ENCODE data around the gene PLIN3.
"Not testable (repeated sequence)": the region's sequence is repeated elsewhere in the genome, so short reads cannot be mapped to it uniquely, and the experiment has no call there.

Gene PLIN3

DNA sequence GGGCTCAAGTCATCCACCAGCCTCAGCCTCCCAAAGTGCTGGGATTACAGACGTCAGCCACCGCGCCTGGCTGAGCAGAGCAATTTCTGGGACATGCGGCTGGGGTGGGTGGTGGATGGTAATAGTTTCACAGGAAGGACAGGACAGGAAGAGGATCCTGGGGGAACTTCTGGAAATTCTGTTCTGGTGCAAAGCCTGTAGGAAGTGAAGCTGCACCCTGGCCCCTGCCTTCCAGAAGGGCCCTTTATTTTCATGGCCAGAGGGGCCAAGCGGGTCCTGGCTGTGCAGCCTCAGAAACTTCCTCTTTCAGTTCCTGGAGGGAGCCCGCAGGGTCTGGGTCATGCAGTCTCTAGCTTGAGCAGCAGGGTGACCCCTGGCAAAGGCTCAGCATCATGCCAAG is 60.3 kb downstream of the PLIN3 start:
- no peak for DNase-seq

DNA sequence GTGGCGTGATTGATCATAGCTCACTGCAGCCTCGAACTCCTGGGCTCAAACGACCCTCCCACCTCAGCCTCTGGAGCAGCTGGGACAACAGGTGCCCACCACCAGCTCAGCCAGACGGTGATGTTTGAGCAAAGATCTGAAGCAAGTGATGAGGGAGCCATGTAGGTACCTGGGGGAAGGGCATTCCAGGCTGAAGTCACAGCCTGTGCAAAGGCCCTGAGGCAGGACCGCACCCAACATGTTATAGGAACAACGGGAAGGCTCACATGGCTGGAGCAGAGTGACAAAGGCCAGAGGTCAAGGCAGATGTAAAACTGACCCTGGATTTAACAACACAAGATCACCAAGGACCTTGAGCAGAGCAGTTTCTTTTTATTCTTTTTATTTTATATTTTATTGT is 61.1 kb downstream of the PLIN3 start:
- DNase-seq = no peak

DNA sequence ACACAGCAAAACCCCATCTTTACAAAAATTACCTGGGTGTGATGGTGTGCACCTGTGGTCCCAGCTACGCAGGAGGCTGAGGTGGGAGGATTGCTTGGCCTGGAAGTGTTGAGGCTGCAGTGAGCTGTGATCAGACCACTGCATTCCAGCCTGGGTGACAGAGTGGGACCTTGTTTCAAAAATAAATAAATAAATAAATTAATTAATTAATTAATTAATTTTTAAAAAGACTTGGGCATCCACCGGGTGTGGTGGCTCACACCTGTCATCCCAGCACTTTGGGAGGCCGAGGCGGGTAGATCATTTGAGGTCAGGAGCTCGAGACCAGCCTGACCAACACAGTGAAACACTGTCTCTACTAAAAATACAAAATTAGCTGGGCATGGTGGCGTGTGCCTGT is 62.3 kb downstream of the PLIN3 start:
- DNase-seq = not testable (repeated sequence)

DNA sequence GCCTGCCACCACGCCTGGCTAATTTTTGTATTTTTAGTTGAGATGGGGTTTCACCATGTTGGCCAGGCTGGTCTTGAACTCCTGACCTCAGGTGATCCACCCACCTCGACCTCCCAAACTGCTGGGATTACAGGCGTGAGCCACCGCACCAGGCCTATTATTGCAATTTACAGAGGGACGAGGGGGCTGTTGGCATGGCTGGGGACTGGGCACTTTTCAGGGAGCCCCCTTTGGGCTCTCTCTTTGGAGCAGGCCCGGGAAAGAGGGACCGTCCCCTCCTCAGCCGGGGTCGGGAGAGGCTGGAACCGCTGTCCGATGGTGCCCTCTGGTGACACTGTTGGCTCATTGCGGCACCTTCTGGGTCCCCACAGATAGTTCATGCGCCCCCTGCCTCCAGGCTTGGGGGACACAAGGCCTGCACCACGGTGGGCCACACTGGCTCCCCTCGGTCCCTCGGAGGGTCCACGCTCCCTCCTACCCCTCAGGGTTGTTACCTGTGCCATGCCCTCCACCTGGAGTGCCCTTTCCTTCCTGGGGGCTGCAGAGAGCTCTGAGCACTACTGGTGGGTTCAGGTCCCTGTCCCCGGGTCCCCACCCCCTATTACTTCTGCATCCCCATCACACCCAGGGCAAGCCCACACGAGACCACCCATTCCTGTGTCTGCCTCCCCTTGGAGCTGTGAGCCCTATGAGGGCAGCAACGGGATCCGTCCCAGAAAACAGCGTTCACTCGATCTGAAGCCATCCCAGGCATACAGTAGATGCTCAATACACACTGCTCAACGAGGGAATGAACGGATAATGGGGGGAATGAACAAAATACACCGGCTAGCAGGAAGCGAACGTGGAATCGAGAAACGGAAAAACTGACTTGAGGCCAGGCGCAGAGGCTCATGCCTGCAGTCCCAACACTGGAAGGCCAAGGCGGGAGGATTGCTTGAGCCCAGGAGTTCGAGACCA is 63.5 kb downstream of the PLIN3 start:
- peak; percentile 73 for DNase-seq

DNA sequence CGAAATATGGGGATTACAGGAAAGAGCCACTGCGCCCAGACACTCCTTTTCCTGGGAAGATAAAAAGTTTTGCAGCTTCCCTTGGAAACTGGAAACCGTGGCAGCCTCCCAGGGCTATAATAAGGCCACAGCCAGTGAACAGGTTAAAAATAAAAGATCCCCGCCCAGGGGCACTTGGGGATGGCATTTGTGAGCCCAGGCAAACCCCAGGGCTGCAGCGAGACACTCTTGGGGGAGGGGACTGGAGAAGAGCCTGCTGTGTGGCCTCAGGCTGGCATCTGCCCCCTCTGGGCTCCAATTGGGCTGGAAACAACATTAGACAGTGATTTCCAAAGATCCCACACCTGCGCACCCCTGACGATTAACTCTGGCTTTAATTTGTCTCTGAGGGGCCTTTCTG is 64.8 kb downstream of the PLIN3 start:
- DNase-seq = no peak

DNA sequence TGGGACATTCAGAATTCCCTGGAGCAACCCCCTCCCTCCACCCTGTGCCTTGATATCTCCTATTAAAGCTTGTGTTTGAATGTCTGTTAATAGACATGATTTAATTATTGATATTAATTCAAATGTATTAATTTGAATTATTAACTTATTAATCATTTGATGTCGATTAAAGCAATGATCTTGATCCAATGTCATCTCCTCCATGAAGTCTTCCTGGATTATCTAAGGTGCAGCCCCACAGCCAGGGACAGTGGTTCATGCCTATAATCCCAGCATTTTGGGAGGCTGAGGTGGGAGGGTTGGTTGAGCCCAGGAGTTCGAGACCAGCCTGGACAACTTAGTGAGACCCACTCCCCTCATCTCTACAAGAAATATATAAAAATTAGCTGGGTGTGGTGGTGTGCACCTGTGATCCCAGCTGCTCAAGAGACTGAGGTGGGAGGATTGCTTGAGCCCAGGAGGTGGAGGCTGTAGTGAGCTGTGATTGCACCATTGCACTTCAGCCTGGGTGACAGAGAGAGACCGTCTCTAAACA is 66.3 kb downstream of the PLIN3 start:
- no peak for DNase-seq

DNA sequence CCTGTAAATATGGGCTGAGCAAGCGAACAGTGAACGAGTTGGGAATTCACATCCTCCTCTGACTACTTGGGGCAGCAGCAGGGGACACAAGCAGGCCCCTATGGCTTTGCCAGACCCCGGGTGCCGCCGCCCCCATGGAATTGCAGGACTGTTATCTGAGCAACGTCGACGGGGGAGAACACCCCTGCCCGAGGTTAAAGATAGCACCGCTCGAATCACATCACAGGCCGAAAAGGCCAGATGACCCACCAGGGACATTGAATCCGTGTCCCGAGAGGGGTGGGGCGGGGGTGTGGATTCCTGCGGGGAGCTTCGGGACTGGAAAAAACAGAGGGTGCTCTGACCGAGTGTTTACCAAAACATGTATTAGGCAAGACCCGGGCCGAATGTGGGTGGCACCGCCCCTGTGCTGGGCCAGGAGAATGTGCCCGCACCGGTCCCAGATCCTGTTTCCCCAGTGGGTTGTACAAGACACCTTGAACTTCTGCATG is 66.8 kb downstream of the PLIN3 start:
- no peak for DNase-seq

DNA sequence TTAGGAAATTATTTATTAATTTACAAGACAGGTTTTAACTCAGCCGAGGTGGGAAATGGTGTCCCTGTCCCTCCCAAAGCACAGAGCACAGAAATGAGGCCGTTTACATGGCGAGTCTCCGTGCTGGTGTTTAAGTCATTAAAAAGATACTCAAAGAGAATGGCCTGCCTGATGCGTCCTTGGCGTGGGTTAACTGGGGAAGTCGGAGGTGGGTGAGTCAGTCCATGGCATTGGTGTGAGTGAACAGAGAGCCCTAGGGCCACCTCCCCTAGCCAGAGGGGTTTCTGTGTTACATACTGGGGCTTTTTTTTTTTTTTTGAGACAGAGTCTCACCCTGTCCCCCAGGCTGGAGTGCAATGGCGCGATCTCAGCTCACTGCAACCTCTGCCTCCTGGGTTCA is 72.1 kb downstream of the PLIN3 start:
- no peak for DNase-seq

DNA sequence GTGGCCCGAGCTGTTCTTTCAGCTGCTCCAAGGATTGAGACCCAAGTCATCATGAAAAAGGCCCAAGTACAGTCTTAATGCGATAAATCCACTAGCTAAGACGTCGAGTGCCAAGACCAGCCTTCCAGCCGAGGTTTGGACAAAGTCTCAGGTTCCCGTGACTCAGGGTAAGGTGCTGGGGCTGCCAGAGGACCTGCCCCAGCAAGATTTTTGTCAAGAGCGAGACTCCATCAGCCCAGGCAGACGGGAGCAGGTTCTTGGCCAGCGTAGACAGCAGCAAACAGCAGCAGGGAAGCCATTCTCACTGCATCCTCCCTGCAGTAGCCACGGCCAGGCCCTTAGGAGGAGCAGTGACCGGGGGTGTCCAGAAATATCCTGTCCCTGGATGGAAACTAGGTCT is 72.5 kb downstream of the PLIN3 start:
- DNase-seq = no peak

DNA sequence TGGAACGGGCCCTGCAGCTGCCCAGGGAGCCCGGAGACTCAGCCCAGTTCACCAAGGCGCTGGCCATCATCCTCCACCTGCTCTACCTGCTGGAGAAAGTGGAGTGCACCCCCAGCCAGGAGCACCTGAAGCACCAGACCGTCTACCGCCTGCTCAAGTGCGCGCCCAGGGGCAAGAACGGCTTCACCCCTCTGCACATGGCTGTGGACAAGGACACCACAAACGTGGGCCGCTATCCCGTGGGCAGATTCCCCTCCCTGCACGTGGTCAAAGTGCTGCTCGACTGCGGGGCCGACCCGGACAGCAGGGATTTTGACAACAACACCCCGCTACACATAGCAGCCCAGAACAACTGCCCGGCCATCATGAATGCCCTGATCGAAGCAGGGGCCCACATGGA is 74.2 kb downstream of the PLIN3 start:
- DNase-seq = not testable (repeated sequence)

DNA sequence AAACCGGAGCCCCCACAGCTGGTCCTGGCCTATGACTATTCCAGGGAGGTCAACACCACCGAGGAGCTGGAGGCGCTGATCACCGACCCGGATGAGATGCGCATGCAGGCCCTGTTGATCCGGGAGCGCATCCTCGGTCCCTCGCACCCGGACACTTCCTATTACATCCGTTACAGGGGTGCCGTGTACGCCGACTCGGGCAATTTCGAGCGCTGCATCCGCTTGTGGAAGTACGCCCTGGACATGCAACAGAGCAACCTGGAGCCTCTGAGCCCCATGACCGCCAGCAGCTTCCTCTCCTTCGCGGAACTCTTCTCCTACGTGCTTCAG is 74.6 kb downstream of the PLIN3 start:
- DNase-seq = not testable (repeated sequence)

DNA sequence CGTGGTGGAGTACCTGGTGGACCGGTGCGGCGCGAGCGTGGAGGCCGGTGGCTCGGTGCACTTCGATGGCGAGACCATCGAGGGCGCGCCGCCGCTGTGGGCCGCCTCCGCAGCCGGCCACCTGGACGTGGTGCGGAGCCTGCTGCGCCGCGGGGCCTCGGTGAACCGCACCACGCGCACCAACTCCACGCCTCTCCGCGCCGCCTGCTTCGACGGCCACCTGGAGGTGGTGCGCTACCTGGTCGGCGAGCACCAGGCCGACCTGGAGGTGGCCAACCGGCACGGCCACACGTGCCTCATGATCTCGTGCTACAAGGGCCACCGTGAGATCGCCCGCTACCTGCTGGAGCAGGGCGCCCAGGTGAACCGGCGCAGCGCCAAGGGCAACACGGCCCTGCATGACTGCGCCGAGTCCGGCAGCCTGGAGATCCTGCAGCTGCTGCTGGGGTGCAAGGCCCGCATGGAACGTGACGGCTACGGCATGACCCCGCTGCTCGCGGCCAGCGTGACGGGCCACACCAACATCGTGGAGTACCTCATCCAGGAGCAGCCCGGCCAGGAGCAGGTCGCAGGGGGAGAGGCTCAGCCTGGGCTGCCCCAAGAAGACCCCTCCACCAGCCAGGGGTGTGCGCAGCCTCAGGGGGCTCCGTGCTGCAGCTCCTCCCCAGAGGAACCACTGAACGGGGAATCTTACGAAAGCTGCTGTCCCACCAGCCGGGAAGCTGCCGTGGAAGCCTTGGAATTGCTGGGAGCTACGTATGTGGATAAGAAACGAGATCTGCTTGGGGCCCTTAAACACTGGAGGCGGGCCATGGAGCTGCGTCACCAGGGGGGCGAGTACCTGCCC is 75.2 kb downstream of the PLIN3 start:
- DNase-seq = not testable (repeated sequence)

DNA sequence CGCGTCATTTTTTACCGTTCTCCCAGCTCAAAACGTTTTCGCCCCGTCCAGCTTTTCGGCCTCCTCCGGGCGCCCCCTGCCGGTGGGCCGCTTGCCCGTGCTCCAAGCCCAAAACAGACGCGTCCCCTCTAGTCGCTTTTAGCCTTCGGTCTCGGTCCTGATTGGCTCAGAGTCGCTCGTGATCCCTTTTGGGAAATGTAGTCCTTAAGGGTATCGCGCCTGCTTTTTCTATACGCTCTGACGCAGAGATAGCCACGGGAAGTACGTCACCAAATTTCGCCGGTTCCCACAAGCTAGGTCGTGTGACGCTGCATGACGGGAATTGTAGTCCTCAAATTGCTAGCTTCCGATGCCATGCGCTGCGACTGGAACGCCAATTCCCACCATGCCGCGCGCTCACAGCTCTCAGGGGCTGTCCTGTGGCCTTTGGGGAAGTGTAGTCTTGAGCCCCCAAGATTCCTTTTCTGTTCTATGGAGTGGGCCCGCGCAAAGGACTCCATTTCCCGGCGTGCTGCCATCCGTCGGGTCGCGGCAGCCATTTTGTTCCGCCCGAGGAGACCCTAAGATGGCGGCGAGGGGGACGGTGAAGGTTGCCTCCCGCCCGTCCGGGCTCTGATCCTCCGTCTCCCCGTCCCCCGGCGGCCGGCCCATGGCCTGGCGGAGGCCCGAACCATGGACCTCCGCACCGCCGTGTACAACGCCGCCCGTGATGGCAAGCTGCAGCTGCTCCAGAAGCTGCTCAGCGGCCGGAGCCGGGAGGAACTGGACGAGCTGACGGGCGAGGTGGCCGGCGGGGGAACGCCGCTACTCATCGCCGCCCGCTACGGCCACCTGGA is 76.1 kb downstream of the PLIN3 start, which contains the start of gene FEM1A:
FEM1A (plus strand) TSS at position 552 of the 836 bp plus-strand sequence; CDS start at position 673, 121 bp downstream.
- peak; percentile 96 for DNase-seq
